SW 1271 (cell line): ENCODE data around the gene IQUB.
"Not testable (repeated sequence)": the region's sequence is repeated elsewhere in the genome, so short reads cannot be mapped to it uniquely, and the experiment has no call there.

ENCODE experiments used
- DNase-seq, 2 experiments: peaks; one replicate each; lab custom pipeline; 2025; lab: John Stamatoyannopoulos, UW

The IQUB gene

GRCh38 chr7:123415625-123416024 is 118.8 kb downstream of the IQUB start:
- DNase-seq: no peak

- DNase-seq: no peak
These were observed 124.0 kb downstream of the IQUB start for GRCh38 chr7:123410273-123410904.

GRCh38 chr7:123407951-123408350 is 126.4 kb downstream of the IQUB start:
- not testable (repeated sequence) for DNase-seq
